Stimulated activated effector memory CD8-positive, alpha-beta T cell treated with anti-CD3 and anti-CD28 coated beads, Interleukin-12 subunit alpha, Interleukin-12 subunit beta, amount 100 ng/mL, for 72 hours (primary cell): ENCODE measurements around the gene COBLL1.
"Not testable (repeated sequence)": the region's sequence is repeated elsewhere in the genome, so short reads cannot be mapped to it uniquely, and the experiment has no call there.

Experiments used
- ATAC-seq: fragments of 150-1000 bp; cut with Tn5 transposase; 2 replicates; pipeline ENCODE4 v1.10.0; 2021
- DNase-seq, 2 donors: peaks; one replicate each; pipeline ENCODE4 v3.0.0; 2021 to 2022; ENCODE audit warnings: low spot score in 2 of 2
- H3K27ac Mint-ChIP-seq: one replicate; pipeline ENCODE4 v1.8.0; 2022; ENCODE audit warnings: mild to moderate bottlenecking, mixed read lengths
- H3K36me3 Mint-ChIP-seq: one replicate; pipeline ENCODE4 v1.8.0; 2022; ENCODE audit warnings: mild to moderate bottlenecking, mixed read lengths
- H3K4me1 Mint-ChIP-seq: one replicate; pipeline ENCODE4 v1.8.0; 2022; ENCODE audit warnings: mixed read lengths
- H3K4me3 Mint-ChIP-seq: one replicate; pipeline ENCODE4 v1.8.0; 2022; ENCODE audit warnings: mild to moderate bottlenecking, mixed read lengths
- H3K9me3 Mint-ChIP-seq: one replicate; pipeline ENCODE4 v1.8.0; 2022; ENCODE audit warnings: mixed read lengths

Gene COBLL1

DNA sequence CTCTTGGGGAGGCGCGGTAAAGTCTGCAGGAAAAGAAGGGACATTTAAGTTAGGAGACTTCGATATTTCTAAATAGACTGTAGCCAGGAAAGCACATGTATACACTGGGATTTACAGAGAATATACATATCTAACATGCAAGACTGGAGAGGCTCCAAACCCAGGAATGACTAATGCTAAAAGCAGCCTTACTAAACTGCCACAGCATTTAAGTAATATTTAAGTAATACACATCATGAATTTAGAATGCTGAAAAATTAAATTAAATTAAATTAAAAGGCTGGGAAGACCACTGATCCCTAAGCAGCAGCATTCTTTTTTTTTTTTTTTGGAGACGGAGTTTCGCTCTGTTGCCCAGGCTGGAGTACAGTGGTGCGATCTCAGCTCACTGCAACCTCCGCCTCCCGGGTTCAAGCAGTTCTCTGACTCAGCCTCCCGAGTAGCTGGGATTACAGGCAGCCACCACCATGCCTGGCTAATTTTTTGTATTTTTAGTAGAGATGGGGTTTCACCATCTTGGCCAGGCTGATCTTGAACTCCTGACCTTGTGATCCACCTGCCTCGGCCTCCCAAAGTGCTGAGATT is 131.3 kb downstream of the COBLL1 start:
- DNase-seq, H3K4me1 Mint-ChIP-seq, H3K27ac Mint-ChIP-seq, H3K4me3 Mint-ChIP-seq, ATAC-seq, H3K36me3 Mint-ChIP-seq, H3K9me3 Mint-ChIP-seq: not testable (repeated sequence)

DNA sequence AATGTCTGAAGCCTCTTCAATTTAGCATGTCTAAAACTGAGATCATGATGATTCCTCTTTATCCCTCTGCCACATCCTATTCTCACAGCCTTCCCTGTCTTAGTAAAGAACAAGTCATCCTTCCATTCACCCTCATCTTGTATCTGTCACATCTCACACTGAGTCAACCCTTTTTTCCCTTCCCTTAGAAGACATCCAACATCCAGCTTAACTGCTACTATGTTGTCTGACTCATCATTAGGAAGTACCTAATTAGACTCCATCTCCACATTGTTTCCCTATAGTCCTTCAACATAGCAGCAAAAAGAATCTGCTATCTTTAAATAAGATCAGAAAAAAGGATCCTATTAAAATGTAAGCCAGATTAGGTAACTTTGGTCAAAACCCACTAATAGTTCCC is 135.1 kb downstream of the COBLL1 start:
- ATAC-seq (no peak), DNase-seq (no peak)

GRCh38 chr2:164705412-164706167 is 136.0 kb downstream of the COBLL1 start:
- H3K27ac Mint-ChIP-seq, result no peak overlapping the region
- peaks cover 6% of the 10 kb centered on the region for H3K9me3 Mint-ChIP-seq
- H3K36me3 Mint-ChIP-seq, result no peaks in the 10 kb centered on the region
- no peak for DNase-seq
- H3K4me3 Mint-ChIP-seq, result no peak overlapping the region
- no peak for ATAC-seq
- H3K4me1 Mint-ChIP-seq, result no peaks in the 10 kb centered on the region

More for the DNA sequence above, 135.1 kb downstream of the COBLL1 start:
- Mint-ChIP-seq H3K4me1 (no peaks in the 10 kb centered on the region), H3K36me3 (no peaks in the 10 kb centered on the region), H3K9me3 (peaks cover 6% of the 10 kb centered on the region), H3K27ac (no peak overlapping the region), H3K4me3 (no peak overlapping the region)

- DNase-seq (no peak), ATAC-seq (no peak)
- no peak overlapping the region for H3K27ac Mint-ChIP-seq
- no peaks in the 10 kb centered on the region for H3K36me3 Mint-ChIP-seq
- H3K4me3 Mint-ChIP-seq, result no peak overlapping the region
- peaks cover 6% of the 10 kb centered on the region for H3K9me3 Mint-ChIP-seq
- H3K4me1 Mint-ChIP-seq, result no peaks in the 10 kb centered on the region
These were observed 137.5 kb downstream of the COBLL1 start for GRCh38 chr2:164703915-164704706.

DNA sequence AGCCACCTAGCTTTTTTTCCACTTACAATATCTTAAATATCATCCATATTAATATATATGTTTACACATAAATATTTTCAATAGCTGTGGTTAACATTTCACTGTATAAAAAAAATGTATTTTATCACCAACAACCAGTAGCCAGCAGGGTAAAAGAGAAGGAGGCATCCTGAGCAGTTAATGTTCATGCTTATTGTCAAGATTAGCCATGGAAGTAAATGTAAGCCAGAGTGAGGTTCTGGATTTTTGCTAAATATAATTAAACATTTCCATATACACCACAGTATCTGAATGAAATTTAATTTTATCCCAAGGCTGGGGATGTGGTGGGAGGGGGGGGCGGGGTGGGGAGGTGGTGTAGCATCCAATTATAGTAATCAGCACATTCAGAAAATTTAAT is 140.1 kb downstream of the COBLL1 start:
- ATAC-seq, result no peak
- Mint-ChIP-seq H3K27ac (no peak overlapping the region), H3K4me1 (no peaks in the 10 kb centered on the region), H3K4me3 (no peak overlapping the region), H3K36me3 (no peaks in the 10 kb centered on the region), H3K9me3 (peaks cover 5% of the 10 kb centered on the region)
- DNase-seq, result no peak

- DNase-seq, result no peak
- Mint-ChIP-seq H3K4me1 (no peaks in the 10 kb centered on the region), H3K9me3 (no peaks in the 10 kb centered on the region), H3K27ac (no peak overlapping the region), H3K36me3 (no peaks in the 10 kb centered on the region), H3K4me3 (no peak overlapping the region)
- no peak for ATAC-seq
These were observed 141.2 kb downstream of the COBLL1 start for GRCh38 chr2:164700390-164700789.

GRCh38 chr2:164697688-164698461 is 143.7 kb downstream of the COBLL1 start:
- Mint-ChIP-seq H3K36me3 (no peaks in the 10 kb centered on the region), H3K27ac (no peak overlapping the region), H3K9me3 (no peaks in the 10 kb centered on the region), H3K4me1 (no peaks in the 10 kb centered on the region), H3K4me3 (no peak overlapping the region)
- DNase-seq (no peak), ATAC-seq (no peak)

DNA sequence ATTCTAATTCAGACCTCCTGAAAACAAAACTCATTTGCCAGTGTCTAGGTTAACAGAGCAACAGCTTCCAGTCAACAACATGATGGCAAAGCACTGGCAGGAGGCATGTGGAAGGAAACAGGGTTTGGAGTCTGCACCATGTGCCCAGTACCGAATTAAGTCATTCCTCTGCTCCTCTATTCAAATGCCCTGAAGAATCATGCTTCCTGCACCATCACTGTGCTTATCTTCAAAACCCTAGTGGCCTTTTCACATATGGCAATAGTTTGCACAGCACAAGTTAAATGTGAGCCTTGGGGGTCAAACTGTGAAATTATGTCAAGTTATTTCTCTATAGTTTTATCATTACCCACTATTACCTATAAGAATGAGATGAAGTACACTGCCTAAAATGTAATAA is 145.0 kb downstream of the COBLL1 start:
- Mint-ChIP-seq H3K27ac (no peak overlapping the region), H3K4me3 (no peak overlapping the region), H3K9me3 (no peaks in the 10 kb centered on the region), H3K4me1 (no peaks in the 10 kb centered on the region), H3K36me3 (no peaks in the 10 kb centered on the region)
- DNase-seq (no peak), ATAC-seq (no peak)

DNA sequence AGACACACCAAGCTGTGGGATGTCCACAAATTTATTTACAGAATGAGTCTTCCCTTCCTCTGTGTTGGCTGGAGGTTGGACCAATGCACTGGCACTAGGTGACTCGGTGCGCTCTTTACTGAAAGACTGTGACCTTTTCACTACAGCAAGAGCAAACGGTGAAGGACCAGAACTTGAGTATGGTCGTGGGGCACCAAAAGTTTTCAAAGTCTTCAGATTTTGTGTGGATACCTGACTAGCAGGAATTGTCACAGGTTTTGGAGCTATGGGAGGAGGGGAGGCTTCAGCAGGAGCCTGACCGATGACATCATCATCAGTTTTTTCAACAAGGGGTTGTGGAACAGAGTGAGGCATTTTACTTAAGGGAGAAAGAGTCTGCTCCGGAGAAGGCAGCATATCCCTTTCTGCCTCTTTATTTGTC is 147.3 kb downstream of the COBLL1 start:
- ATAC-seq (no peak), DNase-seq (no peak)
- peaks cover 4% of the 10 kb centered on the region for H3K9me3 Mint-ChIP-seq
- no peak overlapping the region for H3K27ac Mint-ChIP-seq
- no peaks in the 10 kb centered on the region for H3K36me3 Mint-ChIP-seq
- H3K4me1 Mint-ChIP-seq, result no peaks in the 10 kb centered on the region
- H3K4me3 Mint-ChIP-seq, result no peak overlapping the region

DNA sequence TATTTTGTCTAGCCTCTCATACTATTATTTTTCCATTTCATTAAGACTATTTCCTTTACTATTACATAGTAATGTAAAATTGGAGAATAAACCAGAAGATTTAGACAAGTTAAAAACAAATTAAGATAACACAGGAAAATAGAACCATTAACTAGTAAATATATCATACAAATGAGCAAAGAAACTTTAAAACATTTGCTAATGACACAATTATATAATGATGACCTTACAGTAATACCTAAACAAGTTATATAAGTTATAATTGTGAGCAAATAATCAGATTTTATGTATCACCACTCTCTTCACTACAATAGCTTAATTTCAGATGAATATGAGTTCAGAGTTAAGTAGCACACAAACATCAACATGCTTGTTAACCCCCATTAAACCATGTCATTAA is 147.8 kb downstream of the COBLL1 start:
- H3K4me1 Mint-ChIP-seq, result no peaks in the 10 kb centered on the region
- H3K9me3 Mint-ChIP-seq, result peaks cover 4% of the 10 kb centered on the region
- H3K36me3 Mint-ChIP-seq, result no peaks in the 10 kb centered on the region
- H3K27ac Mint-ChIP-seq, result no peak overlapping the region
- DNase-seq (no peak), ATAC-seq (no peak)
- no peak overlapping the region for H3K4me3 Mint-ChIP-seq

- H3K4me3 Mint-ChIP-seq, result no peak overlapping the region
- H3K4me1 Mint-ChIP-seq, result no peaks in the 10 kb centered on the region
- DNase-seq (no peak), ATAC-seq (no peak)
- H3K9me3 Mint-ChIP-seq, result peaks cover 4% of the 10 kb centered on the region
- H3K36me3 Mint-ChIP-seq, result no peaks in the 10 kb centered on the region
- H3K27ac Mint-ChIP-seq, result no peak overlapping the region
These were observed 148.2 kb downstream of the COBLL1 start for GRCh38 chr2:164693390-164693789.

DNA sequence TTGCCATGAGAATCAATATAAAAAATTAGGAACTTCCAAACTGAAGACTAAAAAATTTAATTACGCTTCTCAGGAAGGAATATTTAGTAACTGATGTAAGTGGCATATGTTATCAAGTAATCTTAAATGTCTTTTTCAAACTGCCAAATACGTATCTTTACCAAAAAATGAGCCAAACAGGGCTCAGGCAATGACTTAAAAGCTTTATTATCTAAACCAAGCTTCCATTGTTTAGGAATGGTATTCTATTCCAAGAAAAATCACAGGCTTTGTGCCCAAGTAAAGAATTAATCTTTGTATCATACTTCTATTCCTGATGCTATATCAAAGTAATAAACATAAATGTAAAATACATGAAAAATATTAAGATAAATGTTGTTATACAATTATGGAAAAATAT is 148.7 kb downstream of the COBLL1 start:
- Mint-ChIP-seq H3K9me3 (peaks cover 4% of the 10 kb centered on the region), H3K4me3 (no peak overlapping the region), H3K4me1 (no peaks in the 10 kb centered on the region), H3K36me3 (no peaks in the 10 kb centered on the region), H3K27ac (no peak overlapping the region)
- ATAC-seq (no peak), DNase-seq (no peak)

GRCh38 chr2:164692114-164692513 is 149.5 kb downstream of the COBLL1 start:
- ATAC-seq (no peak), DNase-seq (no peak)
- no peak overlapping the region for H3K27ac Mint-ChIP-seq
- no peak overlapping the region for H3K4me3 Mint-ChIP-seq
- H3K9me3 Mint-ChIP-seq, result peaks cover 4% of the 10 kb centered on the region
- H3K4me1 Mint-ChIP-seq, result no peaks in the 10 kb centered on the region
- H3K36me3 Mint-ChIP-seq, result no peaks in the 10 kb centered on the region

- Mint-ChIP-seq H3K4me3 (no peak overlapping the region), H3K9me3 (peaks cover 4% of the 10 kb centered on the region), H3K27ac (no peak overlapping the region), H3K4me1 (no peaks in the 10 kb centered on the region), H3K36me3 (no peaks in the 10 kb centered on the region)
- DNase-seq (no peak), ATAC-seq (no peak)
These were observed 150.2 kb downstream of the COBLL1 start for GRCh38 chr2:164691346-164691887.

- Mint-ChIP-seq H3K9me3 (peaks cover 8% of the 10 kb centered on the region), H3K4me1 (no peaks in the 10 kb centered on the region), H3K4me3 (no peak overlapping the region), H3K27ac (no peak overlapping the region), H3K36me3 (no peaks in the 10 kb centered on the region)
- no peak for ATAC-seq
- no peak for DNase-seq
These were observed 151.3 kb downstream of the COBLL1 start for GRCh38 chr2:164690361-164690760.
